K562 (cell line): Measurements from ENCODE around the gene METTL25B. TPM values are rescaled to one million over a fixed set of nuclear protein-coding genes. Genes with fewer than 3 reads are reported as not detected.

Experiments used
- DEAF1 ChIP-seq: fragments of 450-650 bp; formaldehyde crosslinking; IDR thresholded peaks from 2 replicates; pipeline ENCODE4 v1.4.0; 2020; ENCODE audit warnings: mild to moderate bottlenecking, moderate library complexity
- GABPA ChIP-seq: fragments of 200-800 bp; sonication (Bioruptor generic); conservative IDR thresholded peaks from 2 replicates; pipeline ENCODE4 v1.6.1; 2016; ENCODE audit warnings: low read depth, missing genetic modification characterization, missing compliant biosample characterization
- GABPB1 ChIP-seq: sonication (generic); formaldehyde crosslinking; IDR thresholded peaks from 2 replicates; pipeline ENCODE4 v1.8.0; 2022; ENCODE audit warnings: mild to moderate bottlenecking, missing genetic modification reagents
- KDM4B ChIP-seq, 2 experiments: fragments of 450-650 bp in 1 of 2; sonication (generic) in 1 of 2; IDR thresholded peaks; 2 replicates each; pipeline ENCODE4 v1.6.1; 2016 to 2017; ENCODE audit warnings: borderline replicate concordance in 2 of 2, antibody characterized with exemption in 1 of 2, low read depth in 1 of 2, mild to moderate bottlenecking in 1 of 2
- KLF1 ChIP-seq: fragments of 450-650 bp; IDR thresholded peaks from 2 replicates; pipeline ENCODE4 v1.6.1; 2016; ENCODE audit warnings: missing genetic modification characterization, missing compliant biosample characterization
- LCOR ChIP-seq: sonication (generic); formaldehyde crosslinking; IDR thresholded peaks from 2 replicates; pipeline ENCODE4 v1.8.0; 2022; ENCODE audit warnings: mild to moderate bottlenecking, missing genetic modification reagents
- MITF ChIP-seq: IDR thresholded peaks from 2 replicates; pipeline ENCODE4 v1.6.1; 2014; ENCODE audit warnings: antibody characterized with exemption
- NCOA6 ChIP-seq: fragments of 450-650 bp; IDR thresholded peaks from 2 replicates; pipeline ENCODE4 v1.6.1; 2017; ENCODE audit warnings: mild to moderate bottlenecking
- PHF8 ChIP-seq: fragments of 200-600 bp; sonication (generic); IDR thresholded peaks from 2 replicates; pipeline ENCODE4 v1.6.1; 2012; ENCODE audit warnings: mixed run types, mild to moderate bottlenecking, inconsistent platforms, low read length, moderate library complexity, borderline replicate concordance
- PREB ChIP-seq: sonication (generic); formaldehyde crosslinking; IDR thresholded peaks from 2 replicates; pipeline ENCODE4 v1.8.1; 2023; ENCODE audit warnings: mild to moderate bottlenecking, missing genetic modification reagents
- SMARCC2 ChIP-seq: fragments of 450-650 bp; IDR thresholded peaks from 2 replicates; pipeline ENCODE4 v1.6.1; 2017; ENCODE audit warnings: antibody characterized with exemption, moderate library complexity, mild to moderate bottlenecking, low read depth
- ZBTB40 ChIP-seq, 2 experiments: fragments of 450-650 bp in 1 of 2; sonication (generic) in 1 of 2; formaldehyde crosslinking in 1 of 2; IDR thresholded peaks; 2 replicates each; pipeline versions ENCODE4 v1.7.1 to v1.9.0; 2016 to 2022; ENCODE audit warnings: inconsistent platforms in 1 of 2, mild to moderate bottlenecking in 1 of 2, missing genetic modification reagents in 1 of 2
- polyA plus RNA-seq, 8 experiments: library from polyadenylated mRNA; depleted of rRNA in 4 of 8; stranded (reverse) in 5 of 8; unstranded in 3 of 8; fragments of >200 nt; fragmentation: Nextera tagmentation in 2 of 8; fragmentation: Illumina TruSeq in 1 of 8; extraction: Ambion mirVana in 2 of 8; extraction: Trizol in 1 of 8; gene quantifications; 2 replicates each; pipeline versions ENCODE4 v1.2.1 to v1.2.3, GENCODE V29; 2011 to 2014; ENCODE audit warnings: inconsistent platforms in 1 of 8, missing spikeins in 1 of 8
- total RNA-seq, 7 experiments: library from RNA; depleted of rRNA in 6 of 7; stranded (reverse); fragments of >200 nt in 6 of 7; fragmentation: Illumina TruSeq in 2 of 7; extraction: Trizol in 2 of 7; gene quantifications; 2 replicates each; pipeline versions ENCODE4 v1.2.1 to v1.2.3, GENCODE V29; 2011 to 2021; ENCODE audit warnings: low replicate concordance in 1 of 7

Gene METTL25B
- total and polyA plus RNA-seq, 9 of the 15 experiments (the other 6 are each of a cell fraction or from before 2014, with no cell fraction given): 7.7 to 48.3 (median 33.1) TPM

- TF ChIP-seq ZBTB40 (IDR thresholded peaks at IDR 0.05) (0 out of 2 replicates have a peak, but pooled peaks have one; percentile 41), ZBTB40 (CRISPR knock-in tag; IDR thresholded peaks at IDR 0.05) (no peak), KDM4B (IDR thresholded peaks at IDR 0.05; ENCODE audit: borderline replicate concordance in 2 of 2, low read depth in 1 of 2) (peak in 1 of 2 experiments; percentile 42; a peak in 1 of 4 replicates), LCOR (CRISPR knock-in tag) (peak; percentile 83), PHF8 (peak; percentile 30; the same call in 1 of the 2 replicates), PREB (peak; percentile 90; the same call in 1 of the 2 replicates), MITF (0 out of 2 replicates have a peak, but pooled peaks have one; percentile 15), NCOA6 (no peak), GABPA (tag) (0 out of 2 replicates have a peak, but pooled peaks have one; percentile 14), SMARCC2 (no peak), GABPB1 (CRISPR knock-in tag) (peak; percentile 73), KLF1 (tag) (no peak), DEAF1 (peak; percentile 93)
Measured at GRCh38 chr1:156705918-156706656, 22.2 kb upstream of the METTL25B start (continued).
